Measurements from ENCODE around the gene PCDH17. TPM values are rescaled to one million over a fixed set of nuclear protein-coding genes. Genes with fewer than 3 reads are reported as not detected.
A peak's percentile ranks its signal among the peaks of the same experiment; 100 is the strongest.

Gene PCDH17
- total and polyA plus RNA-seq, 2 donors (not counting 1 experiment from before 2014, with no cell fraction given) = 0.07 to 0.17 TPM

GRCh38 chr13:57633141-57633949 lies 1.8 kb downstream of the PCDH17 start:
- no peak overlapping the region for H3K4me3 ChIP-seq (replicated peaks in 1 of 4; ENCODE audit: control extremely low read depth in 1 of 4, insufficient read depth in 1 of 4, low read depth in 3 of 4, low read length in 4 of 4)
- H3K36me3 ChIP-seq (ENCODE audit: control insufficient read depth, insufficient read depth, low read length) = no peaks in the 10 kb centered on the region
- no peaks in the 10 kb centered on the region for H3K9me3 ChIP-seq (ENCODE audit: control insufficient read depth, insufficient read depth, low read depth, low read length)
- H3K27me3 ChIP-seq (ENCODE audit: control insufficient read depth, insufficient read depth, low read length) = peaks cover 5% of the 10 kb centered on the region
- H2AFZ ChIP-seq (ENCODE audit: low read length) = no peak overlapping the region
- peaks cover 2% of the 10 kb centered on the region for H3K4me1 ChIP-seq (ENCODE audit: control insufficient read depth, extremely low read depth, insufficient read depth, low read length)
- H3K4me2 ChIP-seq (ENCODE audit: extremely low read depth, insufficient read depth, low read length) = no peak overlapping the region
- no peak overlapping the region for H3K9ac ChIP-seq (ENCODE audit: insufficient read depth, low read length)
- TF ChIP-seq CTCF (conservative IDR thresholded peaks at IDR 0.05 in 1 of 2, IDR thresholded peaks at IDR 0.05 in 1 of 2; ENCODE audit: low read depth in 1 of 2, low read length in 2 of 2) (peak in 1 of 2 donors; percentile 51), EZH2 (IDR thresholded peaks at IDR 0.05; ENCODE audit: low read length, missing control alignments) (no peak)
- H3K27ac ChIP-seq (ENCODE audit: insufficient read depth, low read length) = no peak overlapping the region
- H4K20me1 ChIP-seq (ENCODE audit: control insufficient read depth, extremely low read depth, insufficient read depth, low read length) = no peaks in the 10 kb centered on the region
- H3K79me2 ChIP-seq (ENCODE audit: control insufficient read depth, insufficient read depth, low read length) = no peaks in the 10 kb centered on the region
- peak; percentile 30 to 50 for DNase-seq (ENCODE audit: low read depth in 2 of 2)

- Histone ChIP-seq H3K79me2 (ENCODE audit: control insufficient read depth, insufficient read depth, low read length) (no peaks in the 10 kb centered on the region), H3K27ac (ENCODE audit: insufficient read depth, low read length) (no peak overlapping the region), H3K36me3 (ENCODE audit: control insufficient read depth, insufficient read depth, low read length) (no peaks in the 10 kb centered on the region), H3K27me3 (ENCODE audit: control insufficient read depth, insufficient read depth, low read length) (peaks cover 5% of the 10 kb centered on the region), H3K9ac (ENCODE audit: insufficient read depth, low read length) (no peak overlapping the region), H4K20me1 (ENCODE audit: control insufficient read depth, extremely low read depth, insufficient read depth, low read length) (no peaks in the 10 kb centered on the region), H3K4me1 (ENCODE audit: control insufficient read depth, extremely low read depth, insufficient read depth, low read length) (peaks cover 2% of the 10 kb centered on the region), H3K9me3 (ENCODE audit: control insufficient read depth, insufficient read depth, low read depth, low read length) (no peaks in the 10 kb centered on the region), H3K4me2 (ENCODE audit: extremely low read depth, insufficient read depth, low read length) (no peak overlapping the region), H2AFZ (ENCODE audit: low read length) (no peak overlapping the region), H3K4me3 (replicated peaks in 1 of 4; ENCODE audit: control extremely low read depth in 1 of 4, insufficient read depth in 1 of 4, low read depth in 3 of 4, low read length in 4 of 4) (peak overlapping the region in 1 of 4 experiments; percentile 13)
- peak in 1 of 2 donors; percentile 45 for DNase-seq (ENCODE audit: low read depth in 2 of 2)
- TF ChIP-seq EZH2 (IDR thresholded peaks at IDR 0.05; ENCODE audit: low read length, missing control alignments) (peak; percentile 62), CTCF (conservative IDR thresholded peaks at IDR 0.05 in 1 of 2, IDR thresholded peaks at IDR 0.05 in 1 of 2; ENCODE audit: low read depth in 1 of 2, low read length in 2 of 2) (peak in 1 of 2 donors; percentile 29)
These were observed 2.6 kb downstream of the PCDH17 start for GRCh38 chr13:57633950-57634838.

- no peak overlapping the region for H3K4me2 ChIP-seq (ENCODE audit: extremely low read depth, insufficient read depth, low read length)
- no peak for DNase-seq (ENCODE audit: low read depth in 2 of 2)
- H3K27ac ChIP-seq (ENCODE audit: insufficient read depth, low read length) = no peak overlapping the region
- no peaks in the 10 kb centered on the region for H3K36me3 ChIP-seq (ENCODE audit: control insufficient read depth, insufficient read depth, low read length)
- TF ChIP-seq EZH2 (IDR thresholded peaks at IDR 0.05; ENCODE audit: low read length, missing control alignments) (no peak), CTCF (conservative IDR thresholded peaks at IDR 0.05 in 1 of 2, IDR thresholded peaks at IDR 0.05 in 1 of 2; ENCODE audit: low read depth in 1 of 2, low read length in 2 of 2) (no peak)
- peaks cover 2% of the 10 kb centered on the region for H3K4me1 ChIP-seq (ENCODE audit: control insufficient read depth, extremely low read depth, insufficient read depth, low read length)
- no peaks in the 10 kb centered on the region for H4K20me1 ChIP-seq (ENCODE audit: control insufficient read depth, extremely low read depth, insufficient read depth, low read length)
- H3K4me3 ChIP-seq (replicated peaks in 1 of 4; ENCODE audit: control extremely low read depth in 1 of 4, insufficient read depth in 1 of 4, low read depth in 3 of 4, low read length in 4 of 4) = peak overlapping the region in 1 of 4 experiments; percentile 13
- H3K9me3 ChIP-seq (ENCODE audit: control insufficient read depth, insufficient read depth, low read depth, low read length) = no peaks in the 10 kb centered on the region
- no peaks in the 10 kb centered on the region for H3K79me2 ChIP-seq (ENCODE audit: control insufficient read depth, insufficient read depth, low read length)
- H2AFZ ChIP-seq (ENCODE audit: low read length) = no peak overlapping the region
- H3K9ac ChIP-seq (ENCODE audit: insufficient read depth, low read length) = no peak overlapping the region
- H3K27me3 ChIP-seq (ENCODE audit: control insufficient read depth, insufficient read depth, low read length) = peaks cover 5% of the 10 kb centered on the region
These were observed 3.3 kb downstream of the PCDH17 start for GRCh38 chr13:57634839-57635165.
